ENCODE data around the gene COG7.

The COG7 gene

DNA sequence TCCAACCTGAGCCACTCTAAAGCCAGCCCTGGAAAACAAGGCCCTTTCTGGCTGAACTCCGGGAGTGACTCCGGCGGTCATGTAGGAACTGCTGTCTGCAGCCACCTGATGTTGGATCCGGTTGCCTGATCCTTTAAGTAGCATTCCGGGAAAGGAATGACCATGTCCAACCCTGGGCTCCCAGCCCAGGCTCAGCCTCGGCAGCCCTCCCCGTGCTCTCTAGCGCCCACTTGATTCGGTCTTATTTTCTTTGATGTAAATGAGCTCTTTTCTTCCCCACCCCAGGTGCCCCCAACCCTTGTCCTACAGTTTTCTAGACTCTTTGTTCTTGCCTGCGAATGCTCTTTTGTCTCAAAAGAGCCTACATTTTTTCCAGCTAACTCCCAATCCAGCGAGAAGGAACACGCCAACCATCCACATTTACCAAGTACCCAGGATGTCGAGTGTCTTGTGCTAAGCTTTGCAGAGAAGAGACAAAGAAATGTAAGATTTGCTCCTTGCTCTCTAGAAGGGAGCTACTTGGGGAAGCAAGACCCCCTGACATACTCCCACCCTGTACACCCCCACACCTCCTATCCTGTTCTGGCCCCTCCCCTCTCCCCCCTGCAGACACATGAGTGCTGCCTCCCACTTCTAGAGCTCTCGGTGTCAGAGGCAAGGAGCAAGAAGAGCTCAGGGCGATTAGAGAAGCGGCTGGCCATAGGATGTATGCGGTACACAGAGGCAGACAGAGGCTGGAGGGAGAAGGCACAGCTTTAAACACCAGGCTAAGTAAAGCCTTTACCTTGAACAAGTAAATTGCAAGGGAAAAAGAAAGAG is 53.8 kb downstream of the COG7 start:
- CTCF ChIA-PET, result no interaction called here
- DNase-seq (ENCODE audit: extremely low spot score), result no peak
- POLR2A ChIA-PET, result no interaction called here

DNA sequence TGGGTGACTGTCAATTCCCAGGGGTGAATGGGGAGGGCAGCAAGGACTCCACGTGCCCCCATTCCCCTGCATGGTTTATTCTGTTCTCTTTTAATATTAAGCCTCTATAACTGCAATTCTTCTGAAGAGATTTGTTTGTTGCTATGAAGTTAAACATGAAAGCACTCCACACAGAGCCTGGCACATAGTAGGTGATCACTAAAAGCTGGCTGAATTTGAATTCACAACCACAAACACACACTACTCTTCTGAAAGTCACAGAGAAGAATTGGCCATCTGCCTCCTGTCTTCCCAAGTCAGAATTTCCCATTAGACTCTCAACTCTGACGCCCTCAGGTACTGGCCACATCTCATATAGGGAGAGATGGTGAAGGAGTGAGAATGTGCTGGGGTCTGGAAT is 55.5 kb downstream of the COG7 start:
- POLR2A ChIA-PET, result no interaction called here
- TF ChIP-seq FOXK2 (IDR thresholded peaks at IDR 0.05) (no peak), FOXM1 (IDR thresholded peaks at IDR 0.05; ENCODE audit: borderline replicate concordance) (no peak), ARNT (IDR thresholded peaks at IDR 0.05) (no peak)
- no peak for DNase-seq (ENCODE audit: extremely low spot score)
- CTCF ChIA-PET, result no interaction called here

More for the DNA sequence above, 53.8 kb downstream of the COG7 start:
- TF ChIP-seq ELF4 (IDR thresholded peaks at IDR 0.05) (no peak), LEF1 (IDR thresholded peaks at IDR 0.05; ENCODE audit: borderline replicate concordance) (no peak), BHLHE40 (IDR thresholded peaks at IDR 0.05; ENCODE audit: borderline replicate concordance) (no peak), FOXM1 (IDR thresholded peaks at IDR 0.05; ENCODE audit: borderline replicate concordance) (no peak), NFRKB (IDR thresholded peaks at IDR 0.05) (no peak), CTBP1 (IDR thresholded peaks at IDR 0.05; ENCODE audit: borderline replicate concordance) (no peak), FOXA1 (IDR thresholded peaks at IDR 0.05) (no peak), ARNT (IDR thresholded peaks at IDR 0.05) (no peak), SUZ12 (IDR thresholded peaks at IDR 0.05) (no peak), SP1 (IDR thresholded peaks at IDR 0.05) (no peak), L3MBTL2 (conservative IDR thresholded peaks at IDR 0.05) (no peak), TARDBP (IDR thresholded peaks at IDR 0.05) (no peak), HDGF (IDR thresholded peaks at IDR 0.05; ENCODE audit: borderline replicate concordance) (no peak), FOXK2 (IDR thresholded peaks at IDR 0.05) (no peak)
- TF ChIP-seq, protein P1, sequence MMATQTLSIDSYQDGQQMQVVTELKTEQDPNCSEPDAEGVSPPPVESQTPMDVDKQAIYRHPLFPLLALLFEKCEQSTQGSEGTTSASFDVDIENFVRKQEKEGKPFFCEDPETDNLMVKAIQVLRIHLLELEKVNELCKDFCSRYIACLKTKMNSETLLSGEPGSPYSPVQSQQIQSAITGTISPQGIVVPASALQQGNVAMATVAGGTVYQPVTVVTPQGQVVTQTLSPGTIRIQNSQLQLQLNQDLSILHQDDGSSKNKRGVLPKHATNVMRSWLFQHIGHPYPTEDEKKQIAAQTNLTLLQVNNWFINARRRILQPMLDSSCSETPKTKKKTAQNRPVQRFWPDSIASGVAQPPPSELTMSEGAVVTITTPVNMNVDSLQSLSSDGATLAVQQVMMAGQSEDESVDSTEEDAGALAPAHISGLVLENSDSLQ (IDR thresholded peaks at IDR 0.05), result no peak

DNA sequence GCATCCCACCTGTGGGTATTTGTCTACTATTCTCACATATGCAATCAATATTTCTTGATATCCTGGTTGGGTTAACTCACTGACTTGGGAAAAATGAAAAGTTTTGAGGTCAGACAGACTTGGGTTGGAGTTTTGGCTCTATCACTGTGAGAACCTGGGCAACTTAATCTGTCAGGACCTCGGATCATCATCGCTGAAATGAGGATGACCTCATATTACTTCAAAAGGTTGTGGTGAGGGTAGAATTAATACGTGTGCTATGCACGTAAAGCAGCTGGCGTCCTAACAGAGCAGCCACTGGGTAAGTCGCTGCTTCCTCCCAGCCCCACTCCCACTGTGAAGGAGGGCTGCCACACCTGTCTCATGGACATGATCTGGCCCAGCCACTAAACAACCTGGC is 57.3 kb downstream of the COG7 start:
- no peak for TF ChIP-seq BHLHE40 (IDR thresholded peaks at IDR 0.05; ENCODE audit: borderline replicate concordance)
- TF ChIP-seq ELF4 (IDR thresholded peaks at IDR 0.05), result no peak
- TF ChIP-seq FOXK2 (IDR thresholded peaks at IDR 0.05), result no peak
- TF ChIP-seq, protein P1 (IDR thresholded peaks at IDR 0.05), result no peak
- TF ChIP-seq LEF1 (IDR thresholded peaks at IDR 0.05; ENCODE audit: borderline replicate concordance), result no peak
- no peak for TF ChIP-seq NFRKB (IDR thresholded peaks at IDR 0.05)
- no peak for TF ChIP-seq FOXA1 (IDR thresholded peaks at IDR 0.05)
- no peak for TF ChIP-seq L3MBTL2 (conservative IDR thresholded peaks at IDR 0.05)
- TF ChIP-seq HDGF (IDR thresholded peaks at IDR 0.05; ENCODE audit: borderline replicate concordance), result no peak
- no peak for TF ChIP-seq ZNF384 (IDR thresholded peaks at IDR 0.05)
- no peak for TF ChIP-seq TARDBP (IDR thresholded peaks at IDR 0.05)
- TF ChIP-seq SP1 (IDR thresholded peaks at IDR 0.05), result no peak
- TF ChIP-seq CTBP1 (IDR thresholded peaks at IDR 0.05; ENCODE audit: borderline replicate concordance), result no peak
- no peak for TF ChIP-seq ARNT (IDR thresholded peaks at IDR 0.05)
- no peak for TF ChIP-seq FOXM1 (IDR thresholded peaks at IDR 0.05; ENCODE audit: borderline replicate concordance)
- no peak for TF ChIP-seq SUZ12 (IDR thresholded peaks at IDR 0.05)
- no peak for DNase-seq (ENCODE audit: extremely low spot score)
- ChIA-PET POLR2A (no interaction called here), CTCF (no interaction called here)

DNA sequence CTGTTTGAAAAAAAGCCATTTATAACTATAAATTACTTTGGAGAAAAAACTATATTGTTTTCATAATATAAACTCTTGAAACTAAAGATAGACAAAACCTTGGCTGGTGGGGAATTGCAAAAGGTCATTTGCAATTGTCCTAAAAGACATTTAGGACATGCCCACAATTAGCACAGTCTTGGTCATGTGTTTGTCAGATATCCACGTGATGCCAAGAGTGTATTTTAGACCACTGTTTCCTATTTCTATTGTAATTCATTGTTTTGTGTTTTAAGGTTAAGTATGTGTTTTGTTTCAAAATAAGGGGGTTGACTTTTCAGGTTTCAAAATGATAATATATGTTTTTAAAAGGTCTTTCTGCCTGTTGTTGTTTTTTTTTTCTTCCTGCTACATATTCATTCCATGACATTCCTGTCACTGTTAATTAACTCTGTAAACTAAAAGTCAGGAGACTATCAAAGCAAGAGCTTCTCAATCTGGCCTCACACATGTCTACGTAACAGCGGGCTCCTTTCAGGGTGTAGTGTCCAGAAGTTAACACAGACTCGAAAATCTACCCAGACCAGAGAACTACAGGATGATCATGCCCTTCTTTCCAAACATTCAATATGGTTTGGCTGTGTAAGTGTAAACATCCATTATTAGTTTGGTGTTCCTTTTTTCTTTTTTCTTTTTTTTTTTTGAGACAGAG is 58.7 kb downstream of the COG7 start:
- no peak for DNase-seq (ENCODE audit: extremely low spot score)
- no peak for TF ChIP-seq FOXA1 (IDR thresholded peaks at IDR 0.05)
- no peak for TF ChIP-seq ARNT (IDR thresholded peaks at IDR 0.05)
- TF ChIP-seq FOXK2 (IDR thresholded peaks at IDR 0.05), result no peak
- no peak for TF ChIP-seq SP1 (IDR thresholded peaks at IDR 0.05)
- no peak for TF ChIP-seq LEF1 (IDR thresholded peaks at IDR 0.05; ENCODE audit: borderline replicate concordance)
- TF ChIP-seq ZNF384 (IDR thresholded peaks at IDR 0.05), result no peak
- no peak for TF ChIP-seq SUZ12 (IDR thresholded peaks at IDR 0.05)
- no peak for TF ChIP-seq HDGF (IDR thresholded peaks at IDR 0.05; ENCODE audit: borderline replicate concordance)
- no peak for TF ChIP-seq BHLHE40 (IDR thresholded peaks at IDR 0.05; ENCODE audit: borderline replicate concordance)
- no peak for TF ChIP-seq L3MBTL2 (conservative IDR thresholded peaks at IDR 0.05)
- no peak for TF ChIP-seq ELF4 (IDR thresholded peaks at IDR 0.05)
- TF ChIP-seq, protein P1 (IDR thresholded peaks at IDR 0.05), result no peak
- TF ChIP-seq FOXM1 (IDR thresholded peaks at IDR 0.05; ENCODE audit: borderline replicate concordance), result no peak
- no peak for TF ChIP-seq CTBP1 (IDR thresholded peaks at IDR 0.05; ENCODE audit: borderline replicate concordance)
- no peak for TF ChIP-seq NFRKB (IDR thresholded peaks at IDR 0.05)
- no peak for TF ChIP-seq TARDBP (IDR thresholded peaks at IDR 0.05)
- ChIA-PET CTCF (no interaction called here), POLR2A (no interaction called here)

DNA sequence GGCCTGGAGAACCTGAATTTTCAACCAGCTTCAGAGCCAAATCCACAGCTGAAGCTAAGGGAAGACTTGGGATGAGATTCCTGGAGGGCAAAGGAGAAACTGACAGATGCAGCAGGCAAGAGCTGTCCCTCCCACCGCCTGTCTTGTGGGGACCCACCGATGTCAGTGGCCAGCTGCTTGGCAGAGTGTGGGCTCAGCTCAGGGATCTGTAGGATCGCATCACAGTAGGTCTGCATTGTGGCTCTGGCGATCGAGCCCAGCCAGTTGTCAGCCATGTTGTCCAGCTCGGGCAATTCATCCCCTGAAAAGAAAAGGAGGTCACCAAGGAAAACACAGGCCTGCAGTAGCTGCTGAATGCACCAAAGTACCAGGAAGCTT is 60.8 kb downstream of the COG7 start:
- no peak for DNase-seq (ENCODE audit: extremely low spot score)
- CTCF ChIA-PET, result no interaction called here
- TF ChIP-seq ARNT (IDR thresholded peaks at IDR 0.05), result no peak
- TF ChIP-seq TARDBP (IDR thresholded peaks at IDR 0.05), result no peak
- TF ChIP-seq FOXA1 (IDR thresholded peaks at IDR 0.05), result no peak
- no peak for TF ChIP-seq L3MBTL2 (conservative IDR thresholded peaks at IDR 0.05)
- TF ChIP-seq ZNF384 (IDR thresholded peaks at IDR 0.05), result no peak
- TF ChIP-seq ELF4 (IDR thresholded peaks at IDR 0.05), result no peak
- POLR2A ChIA-PET, result no interaction called here
